Ovary (tissue), 3 donors: Measurements from ENCODE around the gene ITGB7.

Source experiments
- EP300 ChIP-seq: sonication (generic); formaldehyde crosslinking; IDR thresholded peaks from one replicate; pipeline ENCODE4 v1.6.1; 2017; ENCODE audit warnings: antibody characterized with exemption
- POLR2A ChIP-seq: fragments of 450-650 bp; IDR thresholded peaks from one replicate; pipeline ENCODE4 v1.6.1; 2017; ENCODE audit warnings: antibody characterized with exemption, mild to moderate bottlenecking, moderate library complexity
- TF ChIP-seq, protein P1 (sequence below), 3 donors: fragments of 450-650 bp in 2 of 3; fragments of 200-600 bp in 1 of 3; IDR thresholded peaks; one replicate each; pipeline versions ENCODE4 v1.5.1 to v1.8.0; 2016 to 2022; ENCODE audit warnings: antibody characterized with exemption in 3 of 3, mild to moderate bottlenecking in 1 of 3
- donor health status: DM: no; HTN: no; CAD: no.

DNA sequence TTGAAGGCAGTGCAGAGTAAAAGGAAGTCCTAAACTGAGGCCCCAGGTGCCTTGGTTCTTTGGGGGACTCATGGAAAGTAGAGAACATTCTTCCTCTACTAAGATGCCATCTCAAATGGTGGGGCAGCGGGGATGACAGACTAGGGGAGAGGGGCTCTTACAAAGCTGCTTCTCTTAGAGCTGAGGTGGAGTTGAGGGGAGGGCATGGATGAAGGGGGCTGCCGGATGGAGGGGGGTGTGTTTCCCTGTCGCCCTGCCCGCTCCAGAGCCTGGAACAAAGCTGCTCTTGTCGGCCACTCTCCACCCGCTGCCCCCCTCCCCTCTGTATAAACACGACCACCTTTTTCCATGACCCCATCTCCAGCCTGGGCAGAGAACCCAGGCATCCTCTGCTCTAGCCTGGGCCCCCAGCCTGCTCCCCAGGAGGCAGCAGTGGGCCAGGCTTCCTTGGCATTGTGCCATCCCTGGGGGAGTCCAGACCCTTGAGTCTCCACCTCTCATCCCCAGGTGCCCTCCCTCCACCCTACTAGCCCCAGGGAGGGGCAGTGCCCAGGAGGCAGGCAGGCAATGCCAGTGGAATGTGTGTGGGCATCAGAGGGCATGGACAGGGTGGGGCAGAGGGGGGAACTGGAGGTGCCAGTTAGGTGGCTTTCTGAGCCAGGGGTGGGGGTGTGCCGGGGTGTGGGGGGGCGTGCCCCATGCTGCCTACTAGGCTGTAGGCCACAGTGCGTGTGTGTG, 23.2 kb upstream of the ITGB7 start:
- TF ChIP-seq, protein P1, sequence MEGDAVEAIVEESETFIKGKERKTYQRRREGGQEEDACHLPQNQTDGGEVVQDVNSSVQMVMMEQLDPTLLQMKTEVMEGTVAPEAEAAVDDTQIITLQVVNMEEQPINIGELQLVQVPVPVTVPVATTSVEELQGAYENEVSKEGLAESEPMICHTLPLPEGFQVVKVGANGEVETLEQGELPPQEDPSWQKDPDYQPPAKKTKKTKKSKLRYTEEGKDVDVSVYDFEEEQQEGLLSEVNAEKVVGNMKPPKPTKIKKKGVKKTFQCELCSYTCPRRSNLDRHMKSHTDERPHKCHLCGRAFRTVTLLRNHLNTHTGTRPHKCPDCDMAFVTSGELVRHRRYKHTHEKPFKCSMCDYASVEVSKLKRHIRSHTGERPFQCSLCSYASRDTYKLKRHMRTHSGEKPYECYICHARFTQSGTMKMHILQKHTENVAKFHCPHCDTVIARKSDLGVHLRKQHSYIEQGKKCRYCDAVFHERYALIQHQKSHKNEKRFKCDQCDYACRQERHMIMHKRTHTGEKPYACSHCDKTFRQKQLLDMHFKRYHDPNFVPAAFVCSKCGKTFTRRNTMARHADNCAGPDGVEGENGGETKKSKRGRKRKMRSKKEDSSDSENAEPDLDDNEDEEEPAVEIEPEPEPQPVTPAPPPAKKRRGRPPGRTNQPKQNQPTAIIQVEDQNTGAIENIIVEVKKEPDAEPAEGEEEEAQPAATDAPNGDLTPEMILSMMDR (IDR thresholded peaks at IDR 0.05) = no peak
- no peak for TF ChIP-seq EP300
- no peak for TF ChIP-seq POLR2A
